Natural killer cell treated with Interleukin-12 subunit alpha and Interleukin-12 subunit beta and Interleukin-15 and Interleukin-18, amount 100 ng/mL, for 72 hours (primary cell): ENCODE measurements around the gene TMEM208. TPM values are rescaled to one million over a fixed set of nuclear protein-coding genes. Genes with fewer than 3 reads are reported as not detected.
A peak's percentile ranks its signal among the peaks of the same experiment; 100 is the strongest.

ENCODE experiments used
- ATAC-seq, 2 donors: fragments of 150-1000 bp; cut with Tn5 transposase in 1 of 2; sonication (Bioruptor Pico), chemical (Tn5 transposase) in 1 of 2; 2 replicates each; pipeline ENCODE4 v1.10.0; 2021
- DNase-seq: peaks from one replicate; pipeline ENCODE4 v3.0.0; 2022; ENCODE audit warnings: low spot score
- H3K27ac Mint-ChIP-seq, 2 donors: 1 replicate in 1 of 2; 2 replicates in 1 of 2; pipeline ENCODE4 v1.8.0; 2022; ENCODE audit warnings: mixed read lengths in 2 of 2, mild to moderate bottlenecking in 1 of 2, moderate library complexity in 1 of 2
- H3K27me3 Mint-ChIP-seq, 2 donors: 1 replicate in 1 of 2; 2 replicates in 1 of 2; pipeline ENCODE4 v1.8.0; 2022; ENCODE audit warnings: mixed read lengths in 2 of 2
- H3K36me3 Mint-ChIP-seq: one replicate; pipeline ENCODE4 v1.8.0; 2022; ENCODE audit warnings: mixed read lengths
- H3K4me1 Mint-ChIP-seq, 2 donors: 1 replicate in 1 of 2; 2 replicates in 1 of 2; pipeline ENCODE4 v1.8.0; 2022; ENCODE audit warnings: low read depth in 2 of 2, mixed read lengths in 2 of 2, mild to moderate bottlenecking in 1 of 2
- H3K4me3 Mint-ChIP-seq: one replicate; pipeline ENCODE4 v1.8.0; 2022; ENCODE audit warnings: mixed read lengths
- H3K9me3 Mint-ChIP-seq: 2 replicates; pipeline ENCODE4 v1.8.0; 2022; ENCODE audit warnings: mixed read lengths
- total RNA-seq, 2 donors: library from RNA; stranded (reverse); gene quantifications; one replicate each; pipeline ENCODE4 v1.2.3, GENCODE V29; 2022

The TMEM208 gene
- total RNA-seq, 2 donors from 2014 or later = 55.1 to 56.1 TPM

DNA sequence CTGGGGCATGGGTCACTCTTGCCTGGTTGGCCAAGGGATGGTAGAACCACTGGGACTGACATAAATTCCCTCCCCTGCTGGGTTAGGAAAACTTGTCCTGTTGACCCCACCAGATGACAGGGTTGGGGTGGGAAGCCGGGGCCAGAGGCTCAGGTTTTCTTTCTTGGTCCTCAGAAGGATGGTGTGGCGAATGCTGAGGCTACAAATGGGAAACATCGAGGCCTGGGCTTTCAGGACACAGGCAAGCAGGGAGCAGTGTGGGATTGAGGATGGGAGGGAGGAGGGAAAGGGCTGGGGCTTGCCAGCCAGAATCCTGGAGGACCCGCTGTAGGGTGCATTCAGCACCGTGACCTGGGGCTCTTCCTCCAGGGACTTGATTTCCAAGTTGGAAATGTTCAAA, 37.9 kb downstream of the TMEM208 start:
- Mint-ChIP-seq H3K27ac (no peak overlapping the region), H3K36me3 (no peaks in the 10 kb centered on the region), H3K4me3 (no peak overlapping the region), H3K9me3 (no peaks in the 10 kb centered on the region), H3K27me3 (peaks cover 12 to 18% of the 10 kb centered on the region in 2 donors), H3K4me1 (no peaks in the 10 kb centered on the region)
- no peak for DNase-seq
- ATAC-seq = no peak

DNA sequence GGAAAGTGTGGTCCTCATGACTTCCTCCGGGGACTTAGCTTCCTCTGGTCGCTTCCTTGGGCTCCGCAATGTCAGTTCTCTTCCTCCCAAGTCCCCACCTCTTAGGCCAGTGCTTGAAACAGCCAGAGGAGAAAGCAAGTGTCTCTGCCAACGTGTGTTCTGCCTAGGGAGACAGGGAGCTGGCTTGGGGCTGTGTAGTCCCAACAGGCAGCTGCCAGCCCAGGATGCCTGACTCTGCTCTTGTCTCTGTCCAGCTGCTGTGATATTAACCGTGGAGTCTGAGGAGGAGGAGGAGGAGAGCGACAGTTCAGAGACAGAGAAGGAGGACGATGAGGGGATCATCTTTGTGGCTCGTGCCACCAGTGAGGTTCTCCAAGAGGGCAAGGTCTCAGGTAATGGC, 38.9 kb downstream of the TMEM208 start:
- ATAC-seq (no peak), DNase-seq (no peak)
- Mint-ChIP-seq H3K4me3 (no peak overlapping the region), H3K4me1 (no peaks in the 10 kb centered on the region), H3K9me3 (no peaks in the 10 kb centered on the region), H3K27ac (no peak overlapping the region), H3K36me3 (no peaks in the 10 kb centered on the region), H3K27me3 (peaks cover 12 to 18% of the 10 kb centered on the region in 2 donors)

DNA sequence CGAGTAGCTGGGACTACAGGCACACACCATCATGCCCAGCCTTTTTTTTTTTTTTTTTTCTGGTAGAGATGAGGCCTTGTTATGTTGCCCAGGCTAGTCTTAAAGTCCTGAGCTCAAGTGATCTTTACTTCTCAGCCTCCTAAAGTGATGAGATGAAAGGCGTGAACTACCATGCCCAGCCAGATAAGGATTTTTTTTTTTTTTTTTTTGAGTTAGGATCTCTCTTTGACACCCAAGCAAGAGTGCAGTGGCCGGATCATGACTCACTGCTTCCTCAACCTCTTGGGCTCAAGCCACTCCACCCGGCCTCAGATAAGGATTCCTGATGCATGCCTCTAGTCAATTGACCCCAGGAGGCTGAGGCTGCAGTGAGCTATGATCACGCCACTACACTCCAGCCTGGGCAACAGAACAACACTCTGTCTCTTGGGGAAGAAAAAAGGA, 41.2 kb downstream of the TMEM208 start:
- Mint-ChIP-seq H3K4me3 (no peak overlapping the region), H3K27ac (no peak overlapping the region), H3K4me1 (no peaks in the 10 kb centered on the region), H3K9me3 (no peaks in the 10 kb centered on the region), H3K27me3 (peaks cover 4 to 5% of the 10 kb centered on the region in 2 donors), H3K36me3 (no peaks in the 10 kb centered on the region)
- ATAC-seq (no peak), DNase-seq (no peak)

DNA sequence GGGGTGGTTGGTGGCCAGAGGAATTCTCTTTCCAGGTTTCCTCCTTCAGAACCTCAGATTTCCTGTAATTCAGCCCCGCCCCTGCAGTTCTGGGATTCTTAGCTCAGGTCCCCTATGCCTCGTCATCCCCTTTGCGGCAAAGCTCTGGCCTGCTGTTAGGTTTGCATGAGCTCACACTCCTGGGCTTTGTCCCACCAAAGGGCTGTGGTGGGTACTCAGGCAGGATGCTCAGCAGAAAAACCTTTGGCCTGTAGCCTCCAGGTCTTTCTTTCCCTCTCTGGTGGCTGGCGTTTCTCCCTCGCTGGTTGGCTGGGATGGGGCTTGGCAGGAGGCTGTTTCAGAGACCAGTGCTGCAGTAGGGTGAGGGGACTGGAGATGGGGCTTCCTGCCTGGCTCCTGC, 42.8 kb downstream of the TMEM208 start:
- no peak for DNase-seq
- no peak overlapping the region for H3K4me3 Mint-ChIP-seq
- no peaks in the 10 kb centered on the region for H3K9me3 Mint-ChIP-seq
- H3K4me1 Mint-ChIP-seq = no peaks in the 10 kb centered on the region
- H3K36me3 Mint-ChIP-seq = no peaks in the 10 kb centered on the region
- no peak overlapping the region for H3K27ac Mint-ChIP-seq
- no peak for ATAC-seq
- no peaks in the 10 kb centered on the region for H3K27me3 Mint-ChIP-seq

DNA sequence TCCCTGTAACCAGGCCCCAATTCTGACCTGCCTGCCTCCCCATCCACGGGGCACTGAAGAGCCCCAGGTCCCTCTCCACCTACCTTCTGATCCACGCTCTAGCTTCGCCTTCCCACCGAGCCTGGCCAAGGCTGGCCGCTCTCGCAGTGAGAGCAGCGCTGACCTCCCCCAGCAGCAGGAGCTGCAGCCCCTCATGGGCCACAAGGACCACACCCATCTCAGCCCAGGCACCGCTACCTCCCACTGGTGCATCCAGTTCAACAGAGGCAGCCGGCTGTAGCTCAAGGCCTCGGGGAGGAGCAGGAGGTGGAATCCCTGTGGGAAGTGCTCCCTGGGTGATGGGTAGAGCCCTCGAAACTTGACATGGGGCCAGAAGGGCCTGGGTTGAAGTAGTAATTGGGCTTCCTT, 44.0 kb downstream of the TMEM208 start:
- peaks cover 0 to 3% of the 10 kb centered on the region in 2 donors for H3K4me1 Mint-ChIP-seq
- H3K36me3 Mint-ChIP-seq = no peaks in the 10 kb centered on the region
- ATAC-seq = peak in 1 of 2 donors; percentile 7
- no peaks in the 10 kb centered on the region for H3K27me3 Mint-ChIP-seq
- H3K27ac Mint-ChIP-seq = no peak overlapping the region
- no peak overlapping the region for H3K4me3 Mint-ChIP-seq
- no peaks in the 10 kb centered on the region for H3K9me3 Mint-ChIP-seq
- peak; percentile 55 for DNase-seq

DNA sequence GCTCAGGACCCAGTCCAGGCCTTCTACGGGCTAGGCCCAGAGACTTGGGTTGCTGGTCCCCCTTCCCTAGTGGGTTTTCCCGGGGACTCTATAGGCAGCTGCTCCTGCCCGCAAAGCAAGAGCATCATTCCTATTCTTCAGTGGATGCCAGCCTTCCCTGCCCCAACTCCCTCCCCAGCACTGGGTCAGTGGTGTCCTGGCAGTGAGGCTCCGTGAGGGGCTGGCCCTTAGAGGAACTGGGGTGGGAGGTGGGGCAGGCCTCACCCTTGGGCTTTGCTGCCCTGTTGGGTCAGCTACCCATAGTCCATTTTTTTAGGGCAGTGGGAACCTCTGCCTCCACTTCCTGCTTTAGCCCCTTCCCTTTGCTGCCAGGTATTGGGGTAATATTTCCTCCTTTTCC, 44.5 kb downstream of the TMEM208 start:
- Mint-ChIP-seq H3K27me3 (no peaks in the 10 kb centered on the region), H3K27ac (no peak overlapping the region), H3K4me1 (peaks cover 3 to 5% of the 10 kb centered on the region in 2 donors), H3K4me3 (no peak overlapping the region), H3K36me3 (peaks cover 2% of the 10 kb centered on the region), H3K9me3 (no peaks in the 10 kb centered on the region)
- peak in 1 of 2 donors; percentile 37 for ATAC-seq
- peak; percentile 48 for DNase-seq

DNA sequence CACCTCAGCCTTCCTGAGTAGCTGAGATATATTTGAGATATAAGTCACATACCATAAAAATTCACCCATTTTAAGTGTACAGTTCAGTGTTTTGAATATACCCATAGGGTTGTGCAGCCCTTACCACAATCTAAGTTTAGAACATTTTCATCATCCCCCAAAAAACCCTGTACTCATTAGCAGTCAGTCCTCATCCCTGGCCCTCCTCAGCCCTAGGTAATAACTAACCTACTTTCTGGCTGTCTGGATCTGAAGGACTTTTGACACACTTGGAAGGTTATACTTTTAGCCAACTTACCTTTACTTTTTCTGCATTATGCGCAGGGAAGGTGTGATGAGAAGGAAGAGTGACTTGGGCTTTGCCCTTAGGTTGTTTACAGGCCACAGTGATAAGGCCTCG, 48.4 kb downstream of the TMEM208 start:
- no peaks in the 10 kb centered on the region for H3K9me3 Mint-ChIP-seq
- H3K27ac Mint-ChIP-seq = no peak overlapping the region
- H3K4me1 Mint-ChIP-seq = peaks cover 12 to 16% of the 10 kb centered on the region in 2 donors
- no peaks in the 10 kb centered on the region for H3K27me3 Mint-ChIP-seq
- ATAC-seq (no peak), DNase-seq (no peak)
- peaks cover 5% of the 10 kb centered on the region for H3K36me3 Mint-ChIP-seq
- H3K4me3 Mint-ChIP-seq = no peak overlapping the region

DNA sequence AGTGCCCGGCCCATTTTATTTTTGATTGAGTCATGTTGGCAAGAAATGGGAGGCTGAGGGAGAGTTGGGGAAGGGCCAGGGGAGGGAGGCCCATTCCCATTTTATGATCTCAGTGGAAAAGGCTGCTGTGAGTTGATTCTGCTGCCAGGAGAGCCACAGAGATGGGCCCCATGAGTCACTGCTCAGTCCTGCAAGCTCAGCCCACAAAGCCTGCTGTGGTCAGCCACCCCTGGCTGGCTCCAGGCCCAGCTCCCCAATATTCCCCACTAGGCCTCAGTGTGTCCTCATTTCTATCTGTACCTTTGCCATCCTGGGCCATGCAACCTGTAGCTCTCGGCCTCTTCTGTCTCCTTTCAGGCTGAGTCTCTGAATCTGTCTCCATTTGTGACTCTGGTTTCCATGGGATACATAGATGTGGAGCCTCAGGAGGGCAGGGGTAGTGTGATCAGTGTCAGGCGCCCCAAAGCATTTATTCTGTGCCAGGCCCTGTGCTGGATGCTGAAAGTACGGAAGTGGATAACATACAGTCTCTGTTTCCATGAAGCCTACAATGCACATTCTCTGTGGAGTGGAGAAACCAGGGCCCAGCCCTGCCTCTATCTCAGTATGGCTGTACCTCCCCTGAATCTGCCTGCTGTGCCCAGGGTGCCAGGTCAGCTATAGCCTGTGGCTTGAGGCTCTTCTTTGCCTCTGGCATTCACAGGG, 50.5 kb downstream of the TMEM208 start:
- ATAC-seq = no peak
- DNase-seq = no peak
- Mint-ChIP-seq H3K36me3 (peaks cover 5% of the 10 kb centered on the region), H3K4me3 (peak overlapping the region; percentile 45), H3K4me1 (peaks cover 12 to 16% of the 10 kb centered on the region in 2 donors), H3K9me3 (no peaks in the 10 kb centered on the region), H3K27ac (peak overlapping the region; percentile 58 to 77), H3K27me3 (no peaks in the 10 kb centered on the region)

DNA sequence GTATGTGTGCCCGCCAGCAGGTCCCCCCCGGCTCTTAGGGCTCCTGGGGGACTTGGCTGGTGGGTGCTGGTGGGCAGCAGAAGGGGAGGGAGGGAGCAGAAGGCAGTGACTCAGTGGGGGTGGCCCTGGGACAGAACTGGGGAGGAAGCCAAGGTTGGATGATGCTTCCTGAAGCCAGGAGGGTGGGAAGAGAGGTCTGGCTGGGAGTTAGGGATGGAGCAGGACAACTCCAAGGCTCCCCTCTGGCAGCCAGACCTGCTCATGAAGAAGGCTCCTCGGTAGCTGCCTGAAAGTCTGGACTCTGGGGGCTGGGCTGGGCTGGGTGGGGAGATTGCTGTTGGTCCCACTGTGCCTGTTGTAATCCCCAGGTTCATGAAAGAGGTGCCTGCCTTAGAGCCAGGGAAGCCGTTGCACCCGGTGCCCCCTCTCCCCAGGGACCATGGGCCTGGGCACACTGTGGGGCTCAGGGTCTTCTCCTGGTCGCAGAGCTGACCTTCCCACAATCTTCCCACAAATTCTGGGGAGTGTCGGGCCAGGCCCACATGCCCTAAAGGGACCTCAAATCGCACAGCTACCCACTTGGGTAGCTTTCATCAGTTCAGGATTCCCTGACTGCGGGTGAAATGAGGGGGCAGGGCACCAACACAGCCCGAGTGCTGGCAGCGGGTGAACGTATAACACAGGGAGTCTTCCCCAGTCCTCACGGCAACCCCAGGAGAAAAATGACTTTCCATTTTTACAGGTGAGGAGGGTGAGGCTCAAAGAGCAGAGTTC, 51.3 kb downstream of the TMEM208 start:
- no peaks in the 10 kb centered on the region for H3K27me3 Mint-ChIP-seq
- peaks cover 5% of the 10 kb centered on the region for H3K36me3 Mint-ChIP-seq
- ATAC-seq (no peak), DNase-seq (no peak)
- no peaks in the 10 kb centered on the region for H3K9me3 Mint-ChIP-seq
- H3K27ac Mint-ChIP-seq = peak overlapping the region; percentile 58 to 77
- peaks cover 12 to 16% of the 10 kb centered on the region in 2 donors for H3K4me1 Mint-ChIP-seq
- H3K4me3 Mint-ChIP-seq = peak overlapping the region; percentile 76

Other genes with a start within 250 kb of the TMEM208 start
- 1 to 10 TPM; 6.5 to 8.2 TPM for gene CES4A, start 238.5 kb upstream of the TMEM208 start, total RNA-seq
- 100 to 1,000 TPM; 128 to 161 TPM for gene CBFB, start 198.0 kb upstream of the TMEM208 start, total RNA-seq
- 10 to 100 TPM; 14.3 to 26.7 TPM for gene PHAF1, start 117.2 kb upstream of the TMEM208 start, total RNA-seq
- gene B3GNT9, start 76.1 kb upstream of the TMEM208 start, total RNA-seq = 1 to 10 TPM; 3.3 to 3.8 TPM
- 10 to 100 TPM; 38.5 to 51.2 TPM for gene TRADD, start 67.2 kb upstream of the TMEM208 start, total RNA-seq
- gene FBXL8, start 67.2 kb upstream of the TMEM208 start, total RNA-seq = 10 to 100 TPM; 15.3 to 16.8 TPM
- gene HSF4, start 62.4 kb upstream of the TMEM208 start, total RNA-seq = 10 to 100 TPM; 17.2 to 19.4 TPM
- 10 to 100 TPM; 10.5 to 20.1 TPM for gene NOL3, start 56.6 kb upstream of the TMEM208 start, total RNA-seq
- 10 to 100 TPM; 33.2 to 33.8 TPM for gene MATCAP1, start 43.2 kb upstream of the TMEM208 start, total RNA-seq
- gene EXOC3L1, start 37.0 kb upstream of the TMEM208 start, total RNA-seq = under 1 TPM in 1 of 2 donors, not detected in 1; 0.38 TPM
- 100 to 1,000 TPM; 110 to 188 TPM for gene E2F4, start 35.0 kb upstream of the TMEM208 start, total RNA-seq
- 10 to 100 TPM in 1 of 2 donors, 1 to 10 TPM in 1; 3.6 to 13.9 TPM for gene ELMO3, start 28.0 kb upstream of the TMEM208 start, total RNA-seq
- 100 to 1,000 TPM; 156 to 160 TPM for gene FHOD1, start 20.4 kb downstream of the TMEM208 start, total RNA-seq
- 1 to 10 TPM; 1.4 to 5.9 TPM for gene SLC9A5, start 21.8 kb downstream of the TMEM208 start, total RNA-seq
- gene PLEKHG4, start 52.4 kb downstream of the TMEM208 start, total RNA-seq = 1 to 10 TPM; 5.8 to 8.7 TPM
- under 1 TPM in 1 of 2 donors, not detected in 1; 0.67 TPM for gene KCTD19, start 99.6 kb downstream of the TMEM208 start, total RNA-seq
- under 1 TPM in 1 of 2 donors, not detected in 1; 0.61 TPM for gene LRRC36, start 99.7 kb downstream of the TMEM208 start, total RNA-seq
- gene TPPP3, start 166.4 kb downstream of the TMEM208 start, total RNA-seq = under 1 TPM in 1 of 2 donors, not detected in 1; 0.31 TPM
- 1 to 10 TPM; 1.6 to 2.0 TPM for gene ZDHHC1, start 189.3 kb downstream of the TMEM208 start, total RNA-seq
- not detected for gene HSD11B2, start 204.0 kb downstream of the TMEM208 start, total RNA-seq